SK-N-SH treated with all-trans-retinoic acid at 6 μM for 48 hours (cell line): ENCODE results near the gene SRCAP.

Experiments
- ARNTL ChIP-seq: fragments of 450-650 bp; formaldehyde crosslinking; IDR thresholded peaks from 2 replicates; pipeline ENCODE4 v1.5.0; 2020; ENCODE audit warnings: low read depth, mild to moderate bottlenecking, moderate library complexity, borderline replicate concordance
- TCF4 ChIP-seq: fragments of 250-450 bp; sonication (Bioruptor Pico); IDR thresholded peaks from 2 replicates; pipeline ENCODE4 v1.8.0; 2021; ENCODE audit warnings: mild to moderate bottlenecking, moderate library complexity, borderline replicate concordance
- ZC3H10 ChIP-seq: fragments of 250-450 bp; sonication (Bioruptor Pico); IDR thresholded peaks from 2 replicates; pipeline ENCODE4 v1.5.1; 2021; ENCODE audit warnings: mild to moderate bottlenecking, moderate library complexity
- ZFP3 ChIP-seq: fragments of 250-450 bp; sonication (Bioruptor Pico); IDR thresholded peaks from 2 replicates; pipeline ENCODE4 v1.5.0; 2020; ENCODE audit warnings: mild to moderate bottlenecking, moderate library complexity
- ZFP30 ChIP-seq: fragments of 450-650 bp; formaldehyde crosslinking; IDR thresholded peaks from 2 replicates; pipeline ENCODE4 v1.5.0; 2022; ENCODE audit warnings: mild to moderate bottlenecking, moderate library complexity
- TF ChIP-seq, protein P1 (sequence below): fragments of 250-450 bp; sonication (Bioruptor Pico); IDR thresholded peaks from 2 replicates; pipeline ENCODE4 v1.5.1; 2020; ENCODE audit warnings: low read depth, mild to moderate bottlenecking, moderate library complexity
- TF ChIP-seq, protein P2 (sequence below): fragments of 250-450 bp; sonication (Bioruptor Pico); IDR thresholded peaks from 2 replicates; pipeline ENCODE4 v1.8.0; 2020; ENCODE audit warnings: mild to moderate bottlenecking, moderate library complexity, borderline replicate concordance

DNA sequence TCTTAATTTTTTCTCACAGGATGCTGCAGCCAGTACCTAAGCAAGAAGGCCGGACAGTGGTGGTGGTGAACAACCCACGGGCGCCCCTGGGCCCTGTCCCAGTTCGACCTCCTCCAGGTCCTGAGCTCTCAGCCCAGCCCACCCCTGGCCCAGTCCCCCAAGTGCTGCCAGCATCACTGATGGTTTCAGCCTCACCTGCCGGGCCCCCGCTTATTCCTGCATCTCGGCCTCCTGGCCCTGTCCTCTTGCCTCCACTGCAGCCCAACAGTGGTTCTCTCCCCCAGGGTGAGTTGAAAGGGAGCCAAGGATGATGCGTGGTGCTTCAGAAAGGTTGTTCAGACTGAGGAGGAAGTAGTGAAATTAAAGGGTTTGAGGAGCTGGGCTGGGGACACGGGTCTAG is 21.7 kb downstream of the SRCAP start:
- TF ChIP-seq, protein P1, sequence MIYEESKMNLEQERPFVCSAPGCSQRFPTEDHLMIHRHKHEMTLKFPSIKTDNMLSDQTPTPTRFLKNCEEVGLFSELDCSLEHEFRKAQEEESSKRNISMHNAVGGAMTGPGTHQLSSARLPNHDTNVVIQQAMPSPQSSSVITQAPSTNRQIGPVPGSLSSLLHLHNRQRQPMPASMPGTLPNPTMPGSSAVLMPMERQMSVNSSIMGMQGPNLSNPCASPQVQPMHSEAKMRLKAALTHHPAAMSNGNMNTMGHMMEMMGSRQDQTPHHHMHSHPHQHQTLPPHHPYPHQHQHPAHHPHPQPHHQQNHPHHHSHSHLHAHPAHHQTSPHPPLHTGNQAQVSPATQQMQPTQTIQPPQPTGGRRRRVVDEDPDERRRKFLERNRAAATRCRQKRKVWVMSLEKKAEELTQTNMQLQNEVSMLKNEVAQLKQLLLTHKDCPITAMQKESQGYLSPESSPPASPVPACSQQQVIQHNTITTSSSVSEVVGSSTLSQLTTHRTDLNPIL (CRISPR knock-in tag) = no peak
- TF ChIP-seq, protein P2, sequence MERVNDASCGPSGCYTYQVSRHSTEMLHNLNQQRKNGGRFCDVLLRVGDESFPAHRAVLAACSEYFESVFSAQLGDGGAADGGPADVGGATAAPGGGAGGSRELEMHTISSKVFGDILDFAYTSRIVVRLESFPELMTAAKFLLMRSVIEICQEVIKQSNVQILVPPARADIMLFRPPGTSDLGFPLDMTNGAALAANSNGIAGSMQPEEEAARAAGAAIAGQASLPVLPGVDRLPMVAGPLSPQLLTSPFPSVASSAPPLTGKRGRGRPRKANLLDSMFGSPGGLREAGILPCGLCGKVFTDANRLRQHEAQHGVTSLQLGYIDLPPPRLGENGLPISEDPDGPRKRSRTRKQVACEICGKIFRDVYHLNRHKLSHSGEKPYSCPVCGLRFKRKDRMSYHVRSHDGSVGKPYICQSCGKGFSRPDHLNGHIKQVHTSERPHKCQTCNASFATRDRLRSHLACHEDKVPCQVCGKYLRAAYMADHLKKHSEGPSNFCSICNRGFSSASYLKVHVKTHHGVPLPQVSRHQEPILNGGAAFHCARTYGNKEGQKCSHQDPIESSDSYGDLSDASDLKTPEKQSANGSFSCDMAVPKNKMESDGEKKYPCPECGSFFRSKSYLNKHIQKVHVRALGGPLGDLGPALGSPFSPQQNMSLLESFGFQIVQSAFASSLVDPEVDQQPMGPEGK = no peak
- TF ChIP-seq ZFP3 (CRISPR knock-in tag) = no peak
- no peak for TF ChIP-seq ZC3H10 (CRISPR knock-in tag)
- TF ChIP-seq TCF4 = no peak
- no peak for TF ChIP-seq ZFP30 (CRISPR knock-in tag)
- no peak for TF ChIP-seq ARNTL (CRISPR knock-in tag)
